Measurements from ENCODE around the gene HOTAIR. TPM values are rescaled to one million over a fixed set of nuclear protein-coding genes. Genes with fewer than 3 reads are reported as not detected.

The HOTAIR gene
- not detected in 2 replicates for total RNA-seq

DNA sequence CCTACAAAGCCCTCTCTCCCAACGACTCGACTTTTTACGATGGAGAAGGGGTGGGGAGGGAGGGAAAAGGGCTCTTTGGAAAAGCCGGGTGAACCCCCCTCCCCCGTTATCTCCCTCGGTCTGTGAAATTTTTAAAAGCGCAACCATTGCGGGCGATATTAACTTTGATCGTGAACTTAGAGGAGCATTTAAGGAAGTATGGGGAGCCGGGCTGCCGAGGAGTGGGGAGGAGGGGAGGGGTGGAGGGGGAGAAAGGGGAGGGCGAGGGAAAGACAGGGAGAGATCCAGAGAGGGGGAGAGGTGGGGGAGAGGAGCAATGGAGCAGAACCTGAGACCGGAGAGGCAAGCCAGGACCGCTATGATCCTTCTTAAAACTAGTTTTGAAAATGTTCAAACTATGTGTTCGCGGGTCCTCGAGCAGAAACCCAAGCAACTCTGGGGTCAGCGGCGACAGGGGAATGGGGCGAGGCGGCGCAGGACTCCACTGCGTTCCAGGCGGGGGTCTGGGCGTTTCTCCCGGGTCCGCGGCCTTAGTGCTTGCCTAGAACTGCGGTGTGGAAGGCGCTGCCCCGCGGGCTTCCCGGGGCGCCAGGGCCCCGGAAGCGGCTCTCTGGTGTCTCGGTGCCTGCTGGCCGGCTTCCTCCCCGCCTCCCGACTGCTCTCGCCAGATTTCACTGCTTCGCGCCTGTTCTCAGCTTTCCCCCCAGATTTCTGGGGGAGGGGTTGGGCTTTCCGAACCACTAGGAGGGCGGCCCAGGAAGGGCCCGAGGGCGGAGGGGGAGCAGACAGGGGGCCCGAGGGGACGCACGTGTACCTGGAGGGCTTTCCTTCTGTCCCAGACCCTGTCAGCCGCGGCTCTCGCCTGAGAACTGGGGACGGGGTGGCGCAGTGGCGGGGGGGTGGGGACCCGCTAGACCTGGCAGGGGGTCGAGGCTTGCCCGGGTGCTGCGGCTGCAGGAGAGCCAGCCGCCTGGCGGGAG, at the start of gene HOTAIR:
Gene HOTAIR, minus strand, starts transcription at position 871 of the 980 bp plus-strand sequence.
- DNase-seq (ENCODE audit: low read depth, low spot score): no peak

DNA sequence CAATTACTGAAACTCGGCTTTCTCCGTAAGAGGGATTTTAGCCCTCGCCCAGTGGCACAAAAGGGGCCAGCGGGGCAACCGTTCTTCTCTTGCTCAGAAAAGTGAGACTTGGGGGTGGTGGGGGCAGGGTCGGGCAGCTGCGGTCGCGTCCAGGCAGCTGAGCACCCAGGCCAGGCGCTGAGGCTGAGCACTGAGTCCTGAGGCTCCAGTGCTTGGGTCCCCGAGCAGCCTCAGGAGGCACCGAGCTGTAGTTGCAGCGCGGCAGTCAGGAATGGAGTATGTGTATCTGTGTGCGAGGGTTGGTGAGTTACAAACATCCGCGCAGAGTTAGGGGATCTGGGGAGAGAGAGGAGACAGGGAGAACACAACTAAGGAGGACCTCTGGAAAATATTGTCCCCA, 49.4 kb upstream of the HOTAIR start:
- no peak for DNase-seq (ENCODE audit: low read depth, low spot score)

DNA sequence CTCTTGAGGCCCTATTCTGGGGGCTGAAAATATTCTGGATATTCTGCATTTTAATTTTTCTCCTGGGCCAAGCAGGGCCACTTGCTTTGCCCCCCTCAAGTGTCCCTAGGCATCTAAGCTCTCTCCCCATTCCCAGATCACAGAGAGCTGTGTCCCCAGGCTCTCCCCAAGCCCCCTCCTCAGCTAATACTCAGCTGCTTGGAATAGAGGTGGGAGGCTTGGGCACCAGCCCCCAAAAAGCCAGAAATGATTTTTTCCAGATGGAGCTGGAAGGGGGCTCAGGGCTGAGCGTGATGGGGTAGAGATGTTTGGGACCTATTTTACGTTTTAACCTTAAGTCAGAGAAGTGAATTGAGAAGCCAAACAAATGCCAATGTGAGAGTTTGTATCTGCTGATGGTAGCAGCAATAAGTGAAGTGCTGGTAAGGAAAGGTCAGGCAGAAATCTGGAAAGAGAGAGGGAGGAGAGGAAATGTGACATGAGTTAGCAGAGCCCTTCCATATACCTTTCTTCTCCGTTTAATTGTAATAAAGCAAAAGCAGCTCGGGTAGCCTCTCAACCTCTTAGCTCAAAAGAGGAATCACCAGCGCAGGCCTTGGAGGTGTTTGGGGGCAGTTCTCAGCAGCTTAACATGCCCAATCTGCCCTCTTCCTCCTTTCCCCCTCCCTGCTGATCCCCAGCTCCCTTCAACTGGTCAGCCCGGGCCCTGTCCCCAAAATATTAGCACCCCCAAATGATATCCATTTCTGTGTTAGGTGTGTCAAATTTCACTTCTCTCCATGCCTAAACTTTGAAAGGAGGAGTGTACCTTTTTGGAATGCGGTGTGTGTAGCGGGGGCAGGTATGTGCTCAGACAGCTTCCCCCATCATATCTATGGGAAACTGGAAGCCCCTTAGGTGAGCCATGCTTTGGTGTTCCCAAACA, 48.5 kb upstream of the HOTAIR start:
- no peak for DNase-seq (ENCODE audit: low read depth, low spot score)

DNA sequence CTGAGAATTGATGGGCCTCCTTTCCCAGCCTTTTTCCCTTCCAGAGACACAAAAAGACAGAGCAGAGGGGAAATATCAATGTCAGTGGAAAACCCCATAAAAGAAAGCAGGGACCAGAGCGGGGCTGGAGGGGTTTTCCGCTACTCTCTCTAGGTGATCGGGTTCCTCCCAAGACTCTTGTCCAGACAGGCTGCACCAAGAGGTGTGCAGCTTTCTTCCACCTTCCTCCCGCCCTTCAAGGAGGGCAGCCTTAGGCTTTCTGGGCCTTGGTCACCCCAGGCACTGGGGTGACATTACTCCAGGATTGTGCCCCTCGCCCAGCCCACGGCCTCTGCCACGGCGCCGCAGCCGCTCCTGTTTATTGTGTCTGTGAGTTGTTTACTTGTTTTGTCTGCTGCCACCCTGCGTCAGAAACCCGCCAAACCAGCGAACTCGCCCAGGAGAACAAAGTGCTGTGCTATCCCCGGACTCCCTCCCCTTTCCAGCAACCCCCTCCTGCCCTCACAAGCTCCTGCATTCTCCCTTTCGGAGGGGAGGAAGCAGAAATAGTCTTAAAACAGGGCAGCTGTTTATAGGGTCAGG, 46.8 kb upstream of the HOTAIR start:
- no peak for DNase-seq (ENCODE audit: low read depth, low spot score)

DNA sequence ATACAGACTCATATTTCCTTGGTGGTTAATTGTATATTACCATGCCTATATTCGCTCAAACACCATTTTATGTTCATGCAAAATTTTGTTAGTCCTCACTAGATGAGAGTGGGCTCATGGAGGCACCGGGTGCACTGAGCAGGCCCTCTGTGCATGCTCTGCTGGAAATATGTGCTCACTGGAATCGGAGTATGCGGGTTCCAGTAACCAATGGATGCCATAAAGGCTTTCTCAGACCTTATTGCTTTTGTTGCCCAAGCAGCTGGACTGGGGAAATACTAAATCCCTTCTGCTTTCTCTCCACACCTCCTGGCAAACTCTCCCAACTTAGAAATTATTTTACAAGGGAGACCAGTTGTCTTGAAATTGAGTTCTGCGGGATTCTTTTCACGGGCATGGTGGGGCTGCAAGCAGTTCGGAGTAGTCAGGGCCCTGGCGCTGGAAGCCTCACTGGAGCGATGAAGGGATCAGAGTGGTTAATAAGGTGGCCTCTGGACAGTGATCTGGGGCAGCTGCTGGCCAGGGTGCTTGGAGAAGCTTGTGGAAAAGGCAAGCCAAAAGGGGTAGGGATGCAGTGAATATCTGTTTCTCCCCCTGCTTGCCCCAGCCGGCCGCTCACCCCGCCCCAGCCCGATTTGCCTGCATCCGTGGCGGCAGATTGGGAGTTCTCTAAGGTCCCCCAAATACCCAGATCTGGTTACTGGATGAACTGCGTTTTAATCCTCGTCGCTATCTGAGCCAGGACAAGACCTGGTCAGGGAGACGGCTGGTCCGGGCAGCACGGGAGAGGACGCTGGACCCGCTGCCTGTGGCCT, 46.0 kb upstream of the HOTAIR start:
- DNase-seq (ENCODE audit: low read depth, low spot score): no peak

DNA sequence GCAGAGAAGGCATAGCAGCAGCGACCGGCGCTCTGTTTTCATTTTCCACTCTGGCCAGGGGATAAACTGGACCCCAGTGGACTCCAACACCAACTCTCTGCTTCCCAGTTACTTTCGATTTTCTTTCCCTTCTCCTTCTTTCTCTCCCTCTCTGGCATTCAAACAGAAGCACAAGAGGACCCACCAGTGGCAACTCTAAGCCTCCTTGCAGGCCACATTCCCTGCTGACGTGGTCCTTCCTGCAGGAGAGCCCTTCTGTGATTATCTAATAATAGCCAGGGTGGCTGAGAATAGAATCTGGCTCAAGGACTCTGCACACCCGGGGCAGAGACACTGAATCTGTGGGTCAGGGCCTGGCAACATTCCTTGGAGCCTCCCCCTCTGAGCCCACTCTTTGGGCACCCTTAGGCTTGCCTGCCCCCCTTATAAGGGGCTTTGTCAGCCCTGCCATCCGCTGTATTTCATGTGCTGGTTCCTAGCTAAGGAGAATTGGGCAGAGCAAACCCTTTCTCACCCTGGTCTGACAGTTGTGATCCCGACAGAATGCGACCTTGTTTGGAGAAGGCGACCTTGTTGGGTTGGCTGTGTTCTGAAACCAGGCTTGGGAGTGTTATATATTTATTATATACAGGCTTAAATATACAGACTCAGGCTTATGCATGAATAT, 45.3 kb upstream of the HOTAIR start:
- no peak for DNase-seq (ENCODE audit: low read depth, low spot score)

DNA sequence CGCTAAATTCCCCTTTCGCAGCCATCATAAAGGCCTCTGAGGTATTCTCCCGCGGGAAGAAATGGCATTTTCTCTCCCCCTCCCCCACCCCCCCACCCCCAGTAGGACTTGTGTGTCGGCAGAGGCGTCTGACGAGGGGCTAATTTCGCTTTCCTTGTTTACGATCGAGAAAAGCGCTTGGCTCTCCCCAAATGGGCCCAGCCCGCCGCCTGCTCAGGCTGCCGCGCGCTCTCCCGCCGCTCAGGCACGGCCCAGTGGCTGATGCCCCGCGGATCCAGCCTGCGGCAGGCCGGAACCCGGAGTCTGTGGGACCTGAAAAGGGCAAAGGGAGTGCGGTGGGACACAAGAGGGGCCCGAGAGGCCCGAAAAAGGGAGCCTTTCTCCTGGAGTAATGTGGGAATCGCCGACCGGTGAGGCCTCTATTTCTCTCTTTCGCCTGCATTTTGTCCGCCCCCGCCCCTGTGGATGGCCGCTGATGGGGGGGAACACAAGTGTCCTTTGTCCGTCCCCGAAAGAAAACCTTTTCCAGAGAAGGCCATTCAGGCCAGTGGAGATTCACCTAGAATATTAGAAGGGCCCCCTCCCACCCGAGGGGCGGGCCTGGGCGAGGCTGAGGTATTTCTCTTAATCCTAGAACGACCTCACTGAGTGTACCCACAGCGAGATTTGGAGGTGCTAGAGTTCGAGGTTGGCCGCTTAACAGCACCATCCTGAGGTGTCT, 44.5 kb upstream of the HOTAIR start:
- DNase-seq (ENCODE audit: low read depth, low spot score): no peak

DNA sequence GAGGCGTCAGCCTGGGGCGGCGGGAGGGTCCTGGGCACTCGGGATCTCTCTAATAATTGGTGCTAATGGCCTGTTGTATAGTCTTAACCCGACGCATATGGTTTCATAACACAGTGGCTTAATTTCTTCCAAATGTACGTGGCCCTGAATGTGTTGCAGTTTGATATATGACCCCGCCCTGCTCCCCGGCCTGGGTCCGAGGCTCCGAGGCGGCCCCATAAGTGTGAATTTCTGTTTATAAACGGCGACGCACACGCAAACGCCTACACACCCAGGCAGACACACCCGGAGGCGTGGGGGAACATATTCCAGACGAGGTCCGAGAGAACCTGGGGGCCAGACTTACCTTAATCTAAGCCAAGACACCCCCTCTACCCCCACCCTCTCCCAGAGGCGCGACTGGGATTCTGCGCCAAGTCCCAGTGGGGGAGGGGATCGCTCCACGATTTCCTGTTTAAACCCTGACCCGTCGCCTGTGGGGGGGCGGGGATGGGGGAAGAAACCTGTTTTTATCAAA, 43.8 kb upstream of the HOTAIR start:
- no peak for DNase-seq (ENCODE audit: low read depth, low spot score)

DNA sequence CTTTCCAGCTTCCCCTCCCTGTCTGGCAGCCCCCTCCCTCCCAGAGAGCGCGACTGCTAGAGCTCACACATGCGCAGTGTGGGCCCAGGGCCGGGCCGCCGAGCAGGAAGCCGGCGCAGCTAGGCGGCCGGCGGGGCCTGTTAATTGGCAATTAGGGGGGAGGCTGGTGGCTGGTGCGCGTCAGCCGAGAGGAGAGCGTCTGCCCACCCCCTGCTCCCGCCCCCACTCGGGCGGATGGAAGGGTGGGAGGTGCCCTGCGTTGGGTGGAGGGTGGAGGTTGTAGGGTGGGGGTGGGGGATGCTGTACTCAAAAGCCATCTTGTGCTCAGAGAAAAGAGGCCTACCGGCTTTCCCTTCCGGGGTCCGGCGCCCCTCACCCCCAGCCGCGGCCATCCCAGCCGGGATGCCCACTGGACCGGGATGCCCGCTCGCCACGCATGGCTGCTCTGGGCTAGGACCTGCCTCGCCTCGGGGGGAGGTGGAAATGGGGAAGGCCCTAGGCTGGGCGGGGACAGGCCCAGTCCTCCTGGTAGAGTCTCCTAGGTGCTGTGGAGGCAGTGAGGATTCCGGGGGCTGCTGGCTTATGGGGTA, 43.2 kb upstream of the HOTAIR start:
- no peak for DNase-seq (ENCODE audit: low read depth, low spot score)

DNA sequence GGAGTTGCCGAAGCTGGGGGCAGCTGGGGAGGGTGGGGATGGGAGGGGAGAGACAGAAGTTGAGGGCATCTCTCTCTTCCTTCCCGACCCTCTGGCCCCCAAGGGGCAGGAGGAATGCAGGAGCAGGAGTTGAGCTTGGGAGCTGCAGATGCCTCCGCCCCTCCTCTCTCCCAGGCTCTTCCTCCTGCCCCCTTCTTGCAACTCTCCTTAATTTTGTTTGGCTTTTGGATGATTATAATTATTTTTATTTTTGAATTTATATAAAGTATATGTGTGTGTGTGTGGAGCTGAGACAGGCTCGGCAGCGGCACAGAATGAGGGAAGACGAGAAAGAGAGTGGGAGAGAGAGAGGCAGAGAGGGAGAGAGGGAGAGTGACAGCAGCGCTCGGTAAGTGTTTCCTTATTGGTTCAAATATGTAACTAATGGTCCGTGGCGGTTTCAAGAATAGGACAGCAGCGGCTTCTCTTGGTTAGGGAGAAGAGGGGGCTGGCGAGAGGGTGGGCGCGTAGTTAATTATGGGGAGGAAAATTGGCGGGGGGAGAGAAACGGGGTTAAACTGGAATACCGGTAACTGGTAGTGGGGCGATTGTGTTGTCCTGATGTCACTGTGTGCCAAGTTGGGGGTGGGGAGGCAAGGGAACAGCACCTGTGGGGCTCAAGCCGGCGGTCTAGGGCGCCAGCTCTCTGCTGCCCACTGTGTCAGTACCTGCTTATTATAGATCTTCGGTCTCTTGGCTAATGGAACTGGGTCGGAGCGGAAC, 42.5 kb upstream of the HOTAIR start:
- DNase-seq (ENCODE audit: low read depth, low spot score): no peak

DNA sequence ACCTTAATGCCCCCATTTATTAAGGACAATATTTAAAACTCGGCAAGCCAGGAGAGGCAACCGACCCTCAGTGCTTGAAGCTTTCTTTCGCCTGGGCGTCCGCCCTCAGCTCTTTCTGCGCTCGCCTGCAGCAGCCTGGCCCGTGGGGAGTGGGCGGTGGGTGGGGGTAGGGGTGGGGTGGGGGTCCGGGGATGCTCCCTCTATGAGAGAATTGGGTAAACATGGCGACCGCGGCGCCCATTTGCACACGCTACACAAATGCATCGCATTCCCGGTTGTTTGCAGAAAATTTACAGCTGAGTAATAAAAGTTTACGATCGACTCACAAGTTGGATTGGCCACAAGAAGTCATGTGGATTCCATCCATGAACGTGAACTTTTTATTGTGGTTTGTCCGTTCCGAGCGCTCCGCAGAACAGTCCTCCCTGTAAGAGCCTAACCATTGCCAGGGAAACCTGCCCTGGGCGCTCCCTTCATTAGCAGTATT, 41.8 kb upstream of the HOTAIR start:
- DNase-seq (ENCODE audit: low read depth, low spot score): no peak

DNA sequence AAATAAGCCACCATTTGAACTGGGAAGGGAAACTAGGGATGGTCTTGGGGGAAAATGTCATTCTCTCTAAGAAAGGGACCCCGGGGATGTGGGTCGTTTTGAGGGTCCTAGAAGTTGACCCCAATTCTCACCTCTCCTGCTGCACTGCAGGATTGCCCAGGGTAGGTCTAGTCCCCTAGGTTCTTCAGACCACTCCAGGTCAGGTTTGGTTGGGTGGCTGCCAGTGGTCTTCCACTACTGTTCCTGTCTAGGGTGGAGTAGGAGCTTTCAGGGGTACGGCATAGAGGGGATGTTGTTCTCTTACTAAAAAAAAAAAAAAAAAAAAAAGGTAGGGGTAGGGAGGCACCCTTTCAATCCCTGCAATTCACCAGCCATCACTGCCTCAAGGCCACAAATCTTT, 41.3 kb upstream of the HOTAIR start:
- DNase-seq (ENCODE audit: low read depth, low spot score): no peak

DNA sequence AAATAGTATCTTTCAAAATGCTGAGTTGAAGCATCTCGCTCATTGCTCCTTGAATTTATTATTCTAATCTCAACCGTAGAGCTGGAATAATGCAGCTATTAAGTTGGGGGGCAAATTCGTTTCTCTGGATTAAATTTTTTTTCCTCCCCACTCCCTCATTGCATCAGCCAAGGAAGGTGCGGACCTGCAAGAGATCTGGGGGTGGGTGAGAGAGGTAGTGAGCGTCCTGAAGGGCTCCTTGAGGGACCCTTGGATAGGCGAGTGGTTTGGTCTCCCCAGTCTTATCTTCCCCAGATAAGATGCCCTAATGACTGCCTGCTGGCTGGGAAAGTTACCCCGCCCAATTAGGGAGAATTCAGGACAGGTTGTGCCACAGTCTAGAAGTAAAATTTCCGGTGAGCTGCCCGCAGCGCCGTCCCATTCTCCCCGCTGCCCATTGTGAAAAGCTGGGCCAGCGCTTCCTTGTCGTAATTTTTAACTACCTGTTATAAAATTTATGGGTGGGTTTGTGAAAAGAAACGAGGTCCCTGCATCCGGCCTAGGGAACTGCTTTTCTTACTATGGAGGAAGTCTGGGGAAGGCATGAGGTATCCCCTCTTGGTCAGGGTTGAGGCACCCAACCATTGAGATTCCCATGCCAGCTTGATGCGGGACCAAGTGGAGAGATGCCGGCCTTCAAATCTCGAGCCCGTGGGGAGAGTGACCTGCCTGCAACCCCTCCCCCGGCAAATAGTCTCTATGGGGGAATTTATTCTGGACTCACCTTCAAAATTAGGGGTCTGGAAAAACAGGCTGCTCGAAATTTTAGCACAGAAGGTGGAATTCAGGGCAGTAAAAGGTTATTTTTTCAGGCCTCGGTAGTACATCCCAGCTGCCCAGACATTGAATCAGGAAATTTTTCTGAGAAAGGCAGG, 40.5 kb upstream of the HOTAIR start:
- DNase-seq (ENCODE audit: low read depth, low spot score): no peak

DNA sequence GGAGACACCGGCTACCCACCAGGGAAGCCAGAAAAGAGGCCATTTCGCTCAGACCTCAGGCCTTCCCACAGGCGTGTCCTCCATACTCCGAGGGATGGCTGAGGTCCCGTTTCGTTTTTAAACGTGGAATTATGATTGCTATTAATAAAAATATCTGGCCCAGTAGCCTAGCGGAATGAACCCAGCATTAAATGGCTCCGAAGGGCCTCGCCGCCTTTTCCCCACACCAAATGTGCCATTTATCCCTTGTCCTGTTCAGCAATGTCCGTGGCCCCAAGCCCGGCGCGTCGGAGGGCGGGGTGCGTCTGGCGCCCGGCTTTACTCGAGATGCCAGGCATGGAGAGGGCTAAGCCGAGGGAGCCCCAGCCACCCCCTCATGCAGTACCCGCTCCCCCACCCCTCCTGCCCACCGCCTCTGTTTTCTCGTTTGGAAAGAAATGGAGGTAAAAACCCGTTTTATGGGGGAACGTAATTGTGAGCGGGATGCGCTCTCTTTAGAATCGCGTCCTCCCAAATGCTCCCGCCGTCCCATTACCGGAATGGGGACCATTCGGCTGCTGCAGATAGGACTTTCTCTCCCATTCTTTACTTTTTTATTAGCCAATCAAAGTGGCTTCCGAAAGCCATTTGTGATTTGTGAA, 39.7 kb upstream of the HOTAIR start:
- DNase-seq (ENCODE audit: low read depth, low spot score): no peak

DNA sequence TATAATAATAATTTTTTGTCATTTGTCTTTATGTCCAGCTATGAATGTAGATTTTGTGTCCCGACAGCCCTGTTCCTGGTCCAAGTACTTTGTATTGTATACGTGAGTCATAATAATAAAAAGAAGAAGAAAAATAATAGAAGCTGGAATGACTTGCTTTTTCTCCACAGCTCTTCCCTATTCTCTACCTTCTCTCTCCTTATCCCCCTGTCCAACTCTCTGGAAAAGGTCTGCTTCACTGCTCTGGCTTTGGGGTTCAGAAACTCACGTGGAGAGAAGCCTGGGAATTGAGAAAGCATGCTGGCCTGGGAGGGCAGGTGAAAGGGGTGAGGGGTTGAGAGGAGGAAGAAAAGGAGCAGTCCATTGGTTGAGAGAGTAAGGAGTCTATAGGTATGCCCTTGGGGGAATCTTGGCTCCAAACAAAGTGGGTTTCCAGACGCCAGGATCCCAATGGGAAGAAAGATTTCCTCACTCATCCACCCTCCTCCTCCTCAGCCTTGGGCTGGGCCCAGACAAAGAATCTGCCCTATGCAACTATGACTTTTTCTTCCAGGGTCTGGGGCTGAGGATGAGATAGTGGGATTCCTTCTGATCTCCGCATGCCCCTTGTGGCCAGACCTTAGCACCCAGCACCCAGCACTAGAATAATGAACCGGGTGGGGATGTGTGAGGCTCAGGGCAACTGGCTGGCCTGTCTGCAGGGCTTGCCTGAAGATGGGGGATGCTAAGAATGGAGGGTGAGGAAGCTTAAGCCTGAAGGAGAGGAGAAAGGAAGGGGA, 38.1 kb upstream of the HOTAIR start:
- DNase-seq (ENCODE audit: low read depth, low spot score): no peak

All from pulmonary artery endothelial cell (primary cell).